22Rv1 (cell line): Measurements from ENCODE around the gene RASGRP2.

Experiments
- CTCF ChIP-seq: fragments of 450-650 bp; IDR thresholded peaks from 2 replicates; pipeline ENCODE4 v1.5.1; 2017; ENCODE audit warnings: mild to moderate bottlenecking
- ZFX ChIP-seq: fragments of 450-650 bp; IDR thresholded peaks from 2 replicates; pipeline ENCODE4 v1.6.1; 2017; ENCODE audit warnings: antibody characterized with exemption, borderline replicate concordance

- TF ChIP-seq CTCF (no peak), ZFX (no peak)
Measured at GRCh38 chr11:64736654-64737053, 7.3 kb downstream of the RASGRP2 start.
